Measurements from ENCODE around the gene TM9SF3. TPM values are rescaled to one million over a fixed set of nuclear protein-coding genes. Genes with fewer than 3 reads are reported as not detected.

Gene TM9SF3
- total and polyA plus RNA-seq, 4 donors: 24.4 to 103 (median 66.7) TPM

DNA sequence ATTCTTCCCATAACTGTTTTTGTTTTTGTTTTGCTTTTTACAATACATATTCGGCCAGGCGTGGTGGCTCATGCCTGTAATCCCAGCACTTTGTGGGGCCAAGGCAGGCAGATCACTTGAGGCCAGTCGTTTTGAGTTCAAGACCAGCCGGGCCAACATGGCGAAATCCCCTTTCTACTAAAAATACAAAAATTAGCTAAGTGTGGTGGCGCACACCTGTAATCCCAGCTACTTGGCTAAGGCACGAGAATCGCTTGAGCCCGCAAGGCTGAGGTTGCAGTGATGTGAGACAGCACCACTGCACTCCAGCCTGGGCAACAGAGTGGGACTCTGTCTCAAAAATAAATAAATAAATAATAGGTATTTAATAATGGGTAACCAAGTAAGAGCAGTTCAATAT is 2.3 kb downstream of the TM9SF3 start:
- Histone ChIP-seq H3K36me3 (ENCODE audit: control insufficient read depth in 4 of 4, insufficient read depth in 4 of 4, low read length in 4 of 4) (peaks cover 0 to 4% (median 0%) of the 10 kb centered on the region in 4 donors), H3K27me3 (ENCODE audit: control insufficient read depth in 3 of 3, insufficient read depth in 3 of 3, low read length in 2 of 3) (no peaks in the 10 kb centered on the region), H3K4me3 (no peak overlapping the region), H3K4me1 (ENCODE audit: control insufficient read depth in 5 of 5, insufficient read depth in 5 of 5, low read length in 5 of 5) (peaks cover 10 to 28% (median 14%) of the 10 kb centered on the region in 5 donors), H3K9me3 (ENCODE audit: control insufficient read depth in 4 of 4, insufficient read depth in 3 of 4, low read length in 3 of 4) (no peaks in the 10 kb centered on the region), H3K27ac (ENCODE audit: low read depth in 1 of 2, low read length in 1 of 2) (no peak overlapping the region), H3K9ac (ENCODE audit: insufficient read depth in 1 of 2, low read length in 2 of 2) (no peak overlapping the region)
- ATAC-seq (ENCODE audit: insufficient read depth, low FRiP score) (no peak), DNase-seq (no peak)
- WGBS, 2 donors: 91% methylated on average over 9 of the region's 9 CpGs
- TF ChIP-seq, protein P1, sequence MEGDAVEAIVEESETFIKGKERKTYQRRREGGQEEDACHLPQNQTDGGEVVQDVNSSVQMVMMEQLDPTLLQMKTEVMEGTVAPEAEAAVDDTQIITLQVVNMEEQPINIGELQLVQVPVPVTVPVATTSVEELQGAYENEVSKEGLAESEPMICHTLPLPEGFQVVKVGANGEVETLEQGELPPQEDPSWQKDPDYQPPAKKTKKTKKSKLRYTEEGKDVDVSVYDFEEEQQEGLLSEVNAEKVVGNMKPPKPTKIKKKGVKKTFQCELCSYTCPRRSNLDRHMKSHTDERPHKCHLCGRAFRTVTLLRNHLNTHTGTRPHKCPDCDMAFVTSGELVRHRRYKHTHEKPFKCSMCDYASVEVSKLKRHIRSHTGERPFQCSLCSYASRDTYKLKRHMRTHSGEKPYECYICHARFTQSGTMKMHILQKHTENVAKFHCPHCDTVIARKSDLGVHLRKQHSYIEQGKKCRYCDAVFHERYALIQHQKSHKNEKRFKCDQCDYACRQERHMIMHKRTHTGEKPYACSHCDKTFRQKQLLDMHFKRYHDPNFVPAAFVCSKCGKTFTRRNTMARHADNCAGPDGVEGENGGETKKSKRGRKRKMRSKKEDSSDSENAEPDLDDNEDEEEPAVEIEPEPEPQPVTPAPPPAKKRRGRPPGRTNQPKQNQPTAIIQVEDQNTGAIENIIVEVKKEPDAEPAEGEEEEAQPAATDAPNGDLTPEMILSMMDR (IDR thresholded peaks at IDR 0.05; ENCODE audit: control extremely low read depth, extremely low read depth): no peak

DNA sequence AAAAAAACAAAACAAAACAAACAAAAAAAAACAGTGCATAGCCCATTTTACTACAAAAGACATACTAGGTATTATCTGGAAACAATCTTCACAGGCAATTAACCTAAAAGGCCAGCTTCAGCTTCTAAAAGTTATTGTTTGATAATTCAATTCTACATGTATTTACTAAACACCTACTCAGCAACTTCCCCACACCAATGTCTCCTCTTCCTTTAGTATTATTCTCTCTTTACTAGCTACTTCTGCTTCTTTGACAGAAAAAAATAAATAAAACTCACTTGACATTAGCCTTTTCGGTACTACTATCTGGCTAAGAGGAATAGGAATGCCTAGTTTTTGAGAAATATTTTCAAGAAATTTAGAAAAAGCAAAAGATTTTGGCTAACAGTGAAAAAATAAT is 2.8 kb downstream of the TM9SF3 start:
- peaks cover 10 to 28% (median 15%) of the 10 kb centered on the region in 5 donors for H3K4me1 ChIP-seq (ENCODE audit: control insufficient read depth in 5 of 5, insufficient read depth in 5 of 5, low read length in 5 of 5)

GRCh38 chr10:96579133-96579532 is 7.7 kb downstream of the TM9SF3 start:
- Histone ChIP-seq H3K9me3 (ENCODE audit: control insufficient read depth in 4 of 4, insufficient read depth in 3 of 4, low read length in 3 of 4) (no peaks in the 10 kb centered on the region), H3K27me3 (ENCODE audit: control insufficient read depth in 3 of 3, insufficient read depth in 3 of 3, low read length in 2 of 3) (no peaks in the 10 kb centered on the region), H3K4me1 (ENCODE audit: control insufficient read depth in 5 of 5, insufficient read depth in 5 of 5, low read length in 5 of 5) (peaks cover 3 to 28% (median 7%) of the 10 kb centered on the region in 5 donors), H3K4me3 (no peak overlapping the region), H3K36me3 (ENCODE audit: control insufficient read depth in 4 of 4, insufficient read depth in 4 of 4, low read length in 4 of 4) (peaks cover 0 to 3% (median 0%) of the 10 kb centered on the region in 4 donors), H3K27ac (ENCODE audit: low read depth in 1 of 2, low read length in 1 of 2) (no peak overlapping the region), H3K9ac (ENCODE audit: insufficient read depth in 1 of 2, low read length in 2 of 2) (no peak overlapping the region)
- TF ChIP-seq, protein P1 (IDR thresholded peaks at IDR 0.05; ENCODE audit: control extremely low read depth, extremely low read depth): no peak
- no peak for DNase-seq
- WGBS, 2 donors: 78 to 94% methylated on average over 2 of the region's 2 CpGs
- no peak for ATAC-seq (ENCODE audit: insufficient read depth, low FRiP score)

More for the DNA sequence above, 2.8 kb downstream of the TM9SF3 start:
- TF ChIP-seq, protein P1 (IDR thresholded peaks at IDR 0.05; ENCODE audit: control extremely low read depth, extremely low read depth): no peak
- ATAC-seq (ENCODE audit: insufficient read depth, low FRiP score): no peak
- Histone ChIP-seq H3K4me3 (no peak overlapping the region), H3K36me3 (ENCODE audit: control insufficient read depth in 4 of 4, insufficient read depth in 4 of 4, low read length in 4 of 4) (peaks cover 0 to 4% (median 0%) of the 10 kb centered on the region in 4 donors), H3K27ac (ENCODE audit: low read depth in 1 of 2, low read length in 1 of 2) (no peak overlapping the region), H3K9ac (ENCODE audit: insufficient read depth in 1 of 2, low read length in 2 of 2) (no peak overlapping the region), H3K27me3 (ENCODE audit: control insufficient read depth in 3 of 3, insufficient read depth in 3 of 3, low read length in 2 of 3) (no peaks in the 10 kb centered on the region), H3K9me3 (ENCODE audit: control insufficient read depth in 4 of 4, insufficient read depth in 3 of 4, low read length in 3 of 4) (no peaks in the 10 kb centered on the region)
- DNase-seq: no peak
- 67 to 80% methylated on average over 1 of the region's 1 CpG for WGBS, 2 donors

DNA sequence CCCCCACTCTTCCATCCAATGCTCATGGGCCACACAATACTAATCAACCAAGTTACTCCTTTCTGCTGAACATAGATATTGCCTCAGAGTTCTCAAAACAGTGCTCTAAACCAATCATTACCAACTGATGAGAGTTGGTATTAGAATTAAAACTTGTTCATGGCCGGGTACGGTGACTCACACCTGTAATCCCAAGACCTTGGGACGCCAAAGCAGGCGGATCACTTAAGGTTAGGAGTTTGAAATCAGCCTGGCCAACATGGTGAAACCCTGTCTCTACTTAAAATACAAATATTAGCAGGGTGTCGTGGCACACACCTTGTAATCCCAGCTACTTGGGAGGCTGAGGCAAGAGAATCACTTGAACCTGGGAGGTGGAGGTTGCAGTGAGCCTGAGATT is 8.2 kb downstream of the TM9SF3 start:
- ATAC-seq (ENCODE audit: insufficient read depth, low FRiP score) (no peak), DNase-seq (no peak)
- Histone ChIP-seq H3K27ac (ENCODE audit: low read depth in 1 of 2, low read length in 1 of 2) (no peak overlapping the region), H3K27me3 (ENCODE audit: control insufficient read depth in 3 of 3, insufficient read depth in 3 of 3, low read length in 2 of 3) (no peaks in the 10 kb centered on the region), H3K9me3 (ENCODE audit: control insufficient read depth in 4 of 4, insufficient read depth in 3 of 4, low read length in 3 of 4) (no peaks in the 10 kb centered on the region), H3K4me3 (no peak overlapping the region), H3K36me3 (ENCODE audit: control insufficient read depth in 4 of 4, insufficient read depth in 4 of 4, low read length in 4 of 4) (peaks cover 0 to 3% (median 0%) of the 10 kb centered on the region in 4 donors), H3K9ac (ENCODE audit: insufficient read depth in 1 of 2, low read length in 2 of 2) (no peak overlapping the region), H3K4me1 (ENCODE audit: control insufficient read depth in 5 of 5, insufficient read depth in 5 of 5, low read length in 5 of 5) (peaks cover 3 to 28% (median 7%) of the 10 kb centered on the region in 5 donors)
- WGBS, 2 donors: 92 to 94% methylated on average over 5 of the region's 5 CpGs
- TF ChIP-seq, protein P1 (IDR thresholded peaks at IDR 0.05; ENCODE audit: control extremely low read depth, extremely low read depth): no peak

All from lung (tissue), 12 donors.